ENCODE results near the gene PNLIPRP1.

Gene PNLIPRP1

DNA sequence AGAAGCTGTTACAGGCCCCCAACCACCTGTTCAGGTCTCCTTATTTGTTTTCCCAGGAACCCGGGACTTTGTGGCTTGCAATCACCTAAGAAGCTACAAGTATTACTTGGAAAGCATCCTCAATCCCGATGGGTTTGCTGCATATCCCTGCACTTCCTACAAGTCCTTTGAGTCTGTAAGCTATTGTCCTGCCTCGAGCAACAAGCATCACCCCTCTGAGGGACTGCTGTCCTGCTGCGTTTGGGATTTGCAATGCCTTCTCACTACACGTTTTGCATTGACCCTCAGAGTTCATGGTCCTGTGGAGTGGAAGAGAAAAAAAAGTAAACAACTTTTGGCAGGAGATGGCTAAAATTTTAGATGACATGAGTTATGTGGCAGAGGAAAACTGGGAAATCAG is 9.2 kb downstream of the PNLIPRP1 start:
- no peak for DNase-seq

GRCh38 chr10:116602648-116603400 is 12.1 kb downstream of the PNLIPRP1 start:
- no peak for DNase-seq

- no peak for DNase-seq
Measured at GRCh38 chr10:116606061-116606483, 15.3 kb downstream of the PNLIPRP1 start.

DNA sequence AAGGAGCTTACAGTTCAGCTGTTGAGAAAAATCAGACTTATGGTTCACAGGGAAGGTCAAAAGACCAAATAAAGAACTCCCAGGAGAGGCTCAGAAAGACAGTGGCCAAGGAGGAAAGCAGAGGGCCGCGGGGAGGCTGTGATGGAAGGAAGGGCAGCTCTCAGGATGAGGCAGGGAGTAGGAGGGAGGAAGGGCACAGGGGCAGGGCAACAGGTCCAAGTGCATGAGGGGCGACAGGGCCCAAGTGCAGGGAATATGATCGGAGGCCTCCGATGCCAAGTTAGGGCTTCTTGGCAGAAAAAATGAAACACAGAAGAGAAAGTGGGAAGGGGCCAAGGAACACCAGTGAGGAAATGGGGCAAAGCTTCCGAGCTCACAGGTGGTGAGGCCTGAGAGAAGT is 16.6 kb downstream of the PNLIPRP1 start:
- DNase-seq: no peak

- peak; percentile 71 for DNase-seq
Measured at GRCh38 chr10:116608686-116609594, 18.2 kb downstream of the PNLIPRP1 start.

GRCh38 chr10:116610443-116611152 is 19.8 kb downstream of the PNLIPRP1 start:
- DNase-seq: no peak

GRCh38 chr10:116611153-116611545 is 20.4 kb downstream of the PNLIPRP1 start:
- DNase-seq: no peak

DNA sequence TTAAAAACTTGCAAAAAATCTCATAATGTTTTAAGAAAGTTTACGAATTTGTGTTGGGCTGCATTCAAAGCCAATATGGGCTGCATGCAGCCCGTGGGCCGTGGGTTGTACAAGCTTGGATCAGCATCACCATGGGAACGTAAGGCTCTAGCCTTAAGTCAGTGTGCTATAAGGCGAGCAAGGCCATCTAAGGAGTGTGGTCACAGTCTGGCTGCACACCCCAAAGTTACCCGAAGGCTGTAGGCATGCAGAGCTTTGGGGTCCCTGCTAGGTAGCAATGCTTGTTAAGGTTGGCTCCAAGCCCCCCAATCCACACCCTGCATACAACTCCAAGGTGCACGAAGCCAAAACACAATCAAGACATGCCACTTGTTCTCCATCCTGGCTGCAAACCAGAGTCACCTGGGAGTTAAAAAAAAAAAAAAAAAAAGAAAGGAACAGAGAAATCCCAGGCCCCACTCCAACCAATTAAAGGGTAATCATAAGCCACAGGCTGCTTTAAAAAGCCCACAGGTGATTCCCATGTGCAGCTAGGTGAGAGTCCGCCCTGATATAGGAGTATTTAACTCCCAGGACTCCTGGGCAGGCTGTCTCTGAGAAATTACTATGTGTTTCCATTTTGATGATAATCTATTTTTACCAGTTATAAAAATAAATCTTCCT is 21.5 kb downstream of the PNLIPRP1 start:
- no peak for DNase-seq

GRCh38 chr10:116613471-116613870 is 22.7 kb downstream of the PNLIPRP1 start:
- DNase-seq: no peak

DNA sequence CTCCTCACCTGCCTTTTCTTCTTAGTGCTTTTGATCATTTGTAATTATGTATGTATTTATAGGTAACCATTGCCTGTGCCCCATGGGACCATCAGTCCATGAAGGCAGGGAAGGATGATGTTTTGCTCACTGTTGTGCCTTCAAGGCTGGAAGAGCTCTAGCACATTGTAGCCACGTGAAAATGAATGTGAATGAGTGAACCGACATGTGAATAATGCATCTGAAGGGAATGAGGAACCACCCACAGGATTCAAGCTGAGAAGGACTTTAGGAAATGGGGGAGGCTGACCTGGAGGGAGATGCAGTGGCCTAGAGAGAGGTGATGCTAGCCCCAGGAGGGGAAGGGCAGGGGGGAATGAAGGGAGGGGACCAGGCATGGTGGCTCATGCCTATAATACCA is 24.0 kb downstream of the PNLIPRP1 start:
- no peak for DNase-seq

- DNase-seq: no peak
Measured at GRCh38 chr10:116615199-116615776, 24.5 kb downstream of the PNLIPRP1 start.

DNA sequence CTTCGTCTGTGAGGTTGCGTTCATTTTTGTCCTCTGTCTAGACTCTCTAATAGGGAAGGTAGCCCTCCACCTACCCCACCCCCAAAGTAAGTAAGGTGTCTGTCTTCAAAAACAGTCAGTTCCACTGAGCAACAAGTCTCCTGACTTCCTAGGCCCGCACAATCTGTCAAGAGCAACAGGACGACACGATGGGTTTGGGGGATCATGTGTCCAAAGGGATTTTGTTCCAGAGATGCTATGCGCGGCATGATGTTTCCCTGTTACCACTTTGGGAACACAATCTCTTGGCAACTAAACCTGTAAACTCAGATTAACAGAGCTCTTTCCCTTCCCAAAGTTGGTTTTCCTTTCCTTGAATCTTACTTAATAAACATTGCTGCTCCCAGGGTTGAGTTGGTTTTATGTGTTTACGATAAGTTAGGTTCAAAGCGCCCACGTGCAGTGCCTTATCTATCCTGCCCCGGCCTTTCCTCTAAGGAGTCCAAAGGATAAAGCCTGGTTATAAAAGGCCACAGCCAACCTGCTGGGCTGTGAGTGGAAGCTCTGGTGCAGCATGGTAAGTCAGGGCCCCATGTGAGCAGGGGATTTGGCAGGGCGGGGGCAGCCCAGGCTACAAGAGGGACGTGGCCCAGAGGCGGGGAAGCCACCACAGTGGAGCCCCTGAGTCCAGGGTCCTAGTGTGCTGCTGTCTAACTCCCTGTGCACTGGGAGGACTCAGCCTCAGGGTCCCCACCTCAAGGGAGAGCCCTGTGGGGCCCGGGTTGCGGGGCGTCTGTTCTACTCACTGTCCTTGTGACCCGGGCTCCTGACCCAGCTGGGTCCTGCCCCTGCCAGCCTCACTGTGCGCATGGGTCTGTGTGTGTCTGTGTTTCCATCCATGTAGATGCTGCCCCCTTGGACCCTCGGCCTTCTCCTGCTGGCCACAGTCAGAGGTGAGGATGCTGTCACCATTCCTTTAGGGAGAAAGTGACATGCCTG is 30.0 kb downstream of the PNLIPRP1 start, which contains the start of gene PNLIPRP2:
TSS of gene PNLIPRP2 (plus strand) at position 531 of the 978 bp plus-strand sequence.
- DNase-seq: no peak

GRCh38 chr10:116621476-116621875 is 30.7 kb downstream of the PNLIPRP1 start:
- no peak for DNase-seq

DNA sequence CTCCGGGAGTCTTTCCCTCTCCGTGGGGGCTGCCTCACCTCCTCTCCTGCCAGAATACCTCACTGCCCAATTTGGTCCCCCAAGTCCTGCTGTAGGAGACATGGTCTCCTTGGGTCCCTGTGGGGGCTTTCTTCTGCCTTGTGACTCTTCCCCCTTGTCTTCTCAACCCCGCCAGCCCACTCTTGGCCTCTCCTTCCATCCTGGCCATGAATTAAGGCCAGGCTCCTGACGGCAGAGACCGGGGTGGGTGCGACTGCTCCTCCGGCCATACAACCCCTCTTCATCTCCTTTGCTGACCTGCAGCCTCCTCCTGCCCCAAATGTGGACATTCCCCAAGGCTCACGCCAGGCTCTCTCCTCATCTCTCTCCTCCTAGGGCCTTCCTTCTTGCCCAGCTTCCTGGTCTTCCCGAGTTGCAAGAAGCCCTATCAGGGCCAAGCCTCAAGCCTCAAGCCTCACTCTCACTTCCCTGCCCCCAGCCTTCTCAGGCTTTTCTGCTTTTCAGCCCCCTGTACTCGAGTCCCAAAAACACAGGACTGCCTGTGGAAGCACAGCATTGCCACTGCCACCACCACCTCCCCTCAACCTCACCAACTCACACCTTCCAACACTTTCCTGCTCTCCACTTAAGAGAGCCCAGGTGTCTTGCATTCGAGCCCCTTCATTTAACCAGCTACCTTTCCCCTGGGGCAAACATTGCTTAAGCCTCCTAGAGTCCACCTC is 31.3 kb downstream of the PNLIPRP1 start:
- DNase-seq: no peak

DNA sequence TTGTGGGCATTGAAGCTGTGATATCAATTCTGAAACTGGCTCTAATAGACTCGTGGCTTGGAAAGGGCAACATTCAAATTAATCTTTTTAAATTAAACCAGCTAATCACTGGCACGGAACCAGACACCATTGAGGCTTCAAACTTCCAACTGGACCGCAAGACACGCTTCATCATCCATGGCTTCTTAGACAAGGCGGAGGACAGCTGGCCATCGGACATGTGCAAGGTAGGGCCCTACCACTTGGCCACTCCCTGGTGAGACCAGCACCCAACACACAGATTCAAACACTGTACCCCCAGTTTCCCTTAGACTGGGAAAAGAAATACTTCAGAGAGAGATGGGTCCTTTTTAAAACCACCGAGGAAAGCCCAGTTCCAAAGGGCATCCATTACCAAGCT is 35.1 kb downstream of the PNLIPRP1 start:
- DNase-seq: no peak

DNA sequence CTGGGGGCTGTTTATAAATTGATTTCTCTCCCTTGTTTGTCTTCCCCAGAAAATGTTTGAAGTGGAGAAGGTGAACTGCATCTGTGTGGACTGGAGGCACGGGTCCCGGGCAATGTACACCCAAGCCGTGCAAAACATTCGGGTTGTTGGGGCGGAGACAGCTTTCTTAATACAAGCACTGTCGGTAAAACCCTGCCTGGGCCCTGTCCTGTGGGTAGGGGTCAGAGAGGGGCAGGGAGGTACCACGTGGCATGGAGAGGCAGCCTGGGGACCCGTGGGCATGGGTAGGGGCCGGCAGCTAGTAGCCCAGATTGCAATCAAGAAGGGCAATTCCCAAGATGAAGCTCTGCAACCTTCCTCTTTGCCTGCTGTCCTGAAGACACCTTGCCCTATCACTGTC is 36.1 kb downstream of the PNLIPRP1 start:
- DNase-seq: no peak

- peak; percentile 71 for DNase-seq
Measured at GRCh38 chr10:116627386-116627933, 36.7 kb downstream of the PNLIPRP1 start.

DNA sequence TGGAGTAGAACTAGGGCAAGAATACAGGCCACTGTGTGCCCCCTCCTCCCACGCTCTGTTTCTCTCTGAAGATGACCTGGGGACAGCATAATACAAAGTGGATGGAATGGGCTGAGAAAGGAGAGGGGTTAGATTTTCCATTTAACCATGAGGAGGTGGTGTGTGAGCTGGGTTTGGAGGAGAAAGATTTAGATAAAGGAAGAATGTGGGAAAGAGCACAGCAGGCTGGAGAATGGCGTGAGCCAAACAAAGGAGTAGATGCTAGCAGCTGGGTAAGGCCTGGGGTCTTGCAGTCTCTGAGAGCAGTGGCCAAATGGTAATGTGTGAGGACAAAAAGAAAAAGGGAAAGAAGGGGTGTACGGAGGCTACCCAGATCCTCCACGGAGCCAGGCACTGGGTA is 38.6 kb downstream of the PNLIPRP1 start:
- DNase-seq: no peak

GRCh38 chr10:116630020-116630419 is 39.3 kb downstream of the PNLIPRP1 start:
- no peak for DNase-seq

Data from right kidney (tissue), 1 donor.